GM12878 (cell line): ENCODE measurements around the gene CSF2. TPM values are rescaled to one million over a fixed set of nuclear protein-coding genes. Genes with fewer than 3 reads are reported as not detected.

ENCODE experiments used
- CBFB ChIP-seq: IDR thresholded peaks from 2 replicates; pipeline ENCODE4 v1.6.1; 2016; ENCODE audit warnings: antibody characterized with exemption, low read depth
- CEBPB ChIP-seq, 2 experiments: fragments of 150-350 bp in 1 of 2; IDR thresholded peaks; 2 replicates each; pipeline ENCODE4 v1.6.1; 2012 to 2014; ENCODE audit warnings: low read depth in 2 of 2, low read length in 2 of 2, borderline replicate concordance in 1 of 2, inconsistent platforms in 1 of 2
- CEBPZ ChIP-seq: fragments of 150-350 bp; IDR thresholded peaks from 2 replicates; pipeline ENCODE4 v1.6.1; 2016; ENCODE audit warnings: low read depth, low read length
- ESRRA ChIP-seq: IDR thresholded peaks from 2 replicates; pipeline ENCODE4 v1.6.1; 2012; ENCODE audit warnings: mild to moderate bottlenecking, low read length, improper control_type of control experiment
- JUNB ChIP-seq: IDR thresholded peaks from 2 replicates; pipeline ENCODE4 v1.6.1; 2016; ENCODE audit warnings: antibody characterized with exemption, mild to moderate bottlenecking
- LARP7 ChIP-seq: fragments of 450-650 bp; IDR thresholded peaks from 2 replicates; pipeline ENCODE4 v1.6.1; 2017; ENCODE audit warnings: mild to moderate bottlenecking
- MEF2B ChIP-seq: fragments of 450-650 bp; IDR thresholded peaks from 2 replicates; pipeline ENCODE4 v1.6.1; 2018; ENCODE audit warnings: mild to moderate bottlenecking, moderate library complexity; ENCODE audit not compliant: partially characterized antibody, poor library complexity, severe bottlenecking
- NFYB ChIP-seq: IDR thresholded peaks from 2 replicates; pipeline ENCODE4 v1.6.1; 2011; ENCODE audit warnings: low read depth, mild to moderate bottlenecking, low read length, improper control_type of control experiment, moderate library complexity; ENCODE audit not compliant: insufficient read depth
- NRF1 ChIP-seq: conservative IDR thresholded peaks from 2 replicates; pipeline ENCODE4 v1.6.1; 2011; ENCODE audit warnings: mild to moderate bottlenecking, low read depth, low read length, improper control_type of control experiment
- PAX8 ChIP-seq: fragments of 450-650 bp; IDR thresholded peaks from 2 replicates; pipeline ENCODE4 v1.6.1; 2017; ENCODE audit warnings: mild to moderate bottlenecking, moderate library complexity
- SP1 ChIP-seq: IDR thresholded peaks from one replicate; pipeline ENCODE4 v1.6.1; 2011; ENCODE audit warnings: low read depth, low read length
- SRF ChIP-seq, 2 experiments: IDR thresholded peaks; 2 replicates each; pipeline ENCODE4 v1.6.1; 2011; ENCODE audit warnings: low read depth in 2 of 2, low read length in 2 of 2, mild to moderate bottlenecking in 1 of 2, moderate library complexity in 1 of 2
- STAT1 ChIP-seq: fragments of 450-650 bp; conservative IDR thresholded peaks from 2 replicates; pipeline ENCODE4 v1.6.1; 2014; ENCODE audit warnings: antibody characterized with exemption, mild to moderate bottlenecking
- SUZ12 ChIP-seq: fragments of 200-600 bp; sonication (generic); IDR thresholded peaks from one replicate; pipeline ENCODE4 v1.6.1; 2018; ENCODE audit warnings: antibody characterized with exemption, mild to moderate bottlenecking; ENCODE audit not compliant: unreplicated experiment
- TARDBP ChIP-seq: IDR thresholded peaks from 2 replicates; pipeline ENCODE4 v1.6.1; 2016; ENCODE audit warnings: borderline replicate concordance
- TCF7 ChIP-seq: IDR thresholded peaks from 2 replicates; pipeline ENCODE4 v1.6.1; 2014; ENCODE audit warnings: antibody characterized with exemption, borderline replicate concordance
- ZNF207 ChIP-seq: fragments of 450-650 bp; IDR thresholded peaks from 2 replicates; pipeline ENCODE4 v1.6.1; 2014; ENCODE audit warnings: antibody characterized with exemption, mild to moderate bottlenecking, borderline replicate concordance
- polyA plus RNA-seq, 11 experiments: library from polyadenylated mRNA; depleted of rRNA in 4 of 11; unstranded in 6 of 11; stranded (reverse) in 5 of 11; fragments of >200 nt; fragmentation: Nextera tagmentation in 4 of 11; fragmentation: Illumina TruSeq in 1 of 11; extraction: Ambion mirVana in 4 of 11; extraction: Trizol in 1 of 11; gene quantifications; 1 replicate in 1 of 11; 2 replicates in 10 of 11; pipeline versions ENCODE4 v1.2.1 to v1.2.3, GENCODE V29; 2011 to 2016; ENCODE audit warnings: inconsistent platforms in 2 of 11, missing spikeins in 2 of 11, low read depth in 1 of 11
- total RNA-seq, 4 experiments: library from RNA; depleted of rRNA in 3 of 4; stranded (reverse); fragments of >200 nt in 3 of 4; fragmentation: Illumina TruSeq in 1 of 4; extraction: Trizol in 1 of 4; gene quantifications; 2 replicates each; pipeline versions ENCODE4 v1.2.1 to v1.2.3, GENCODE V29; 2013 to 2021

Gene CSF2
- total and polyA plus RNA-seq, 10 of the 15 experiments (the other 5 are each of a cell fraction or from before 2014, with no cell fraction given) = 0.15 to 2.0 (median 0.69) TPM; not detected in 2

DNA sequence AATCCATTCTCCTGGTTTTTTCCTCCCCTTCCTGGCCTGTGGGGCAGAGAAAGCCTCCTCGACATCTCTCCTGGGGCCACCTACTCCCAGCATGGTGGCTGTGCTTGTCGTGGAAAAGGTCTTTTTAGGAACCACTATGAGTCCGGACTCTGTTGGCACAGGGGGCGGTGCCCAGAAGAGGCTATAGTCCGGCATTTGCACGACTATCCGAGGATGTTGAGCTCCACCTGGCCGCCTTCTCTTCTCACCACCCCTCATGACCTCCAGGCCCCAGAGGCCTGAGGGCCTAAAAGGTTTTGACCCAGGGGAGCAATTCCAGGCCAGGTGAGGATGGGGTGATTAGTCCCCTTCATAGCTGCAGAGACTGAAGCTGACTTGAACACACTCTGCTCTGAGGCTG is 14.1 kb downstream of the CSF2 start (continued):
- TF ChIP-seq CEBPZ (no peak), TCF7 (no peak), LARP7 (no peak), NRF1 (no peak), MEF2B (no peak), SRF (IDR thresholded peaks at IDR 0.05; ENCODE audit: low read depth in 2 of 2, low read length in 2 of 2) (no peak), CBFB (no peak), ESRRA (no peak), STAT1 (no peak), PAX8 (no peak), SP1 (no peak), NFYB (no peak), SUZ12 (no peak), ZNF207 (no peak), CEBPB (IDR thresholded peaks at IDR 0.05; ENCODE audit: borderline replicate concordance in 1 of 2, low read depth in 2 of 2, low read length in 2 of 2) (no peak), JUNB (no peak), TARDBP (no peak)
